ENCODE data around the gene MEF2B. TPM values are rescaled to one million over a fixed set of nuclear protein-coding genes. Genes with fewer than 3 reads are reported as not detected.

Gene MEF2B
- total RNA-seq, 4 donors from 2014 or later: not detected

- Histone ChIP-seq H3K4me1 (no peaks in the 10 kb centered on the region), H3K9me3 (no peaks in the 10 kb centered on the region), H3K27ac (no peak overlapping the region), H3K36me3 (peaks cover 0 to 85% of the 10 kb centered on the region in 2 donors), H3K27me3 (no peaks in the 10 kb centered on the region), H3K4me3 (no peak overlapping the region)
- TF ChIP-seq CTCF (IDR thresholded peaks at IDR 0.05): no peak
- no peak for TF ChIP-seq POLR2A (IDR thresholded peaks at IDR 0.05)
- TF ChIP-seq EP300 (IDR thresholded peaks at IDR 0.05): no peak
- TF ChIP-seq POLR2AphosphoS5 (IDR thresholded peaks at IDR 0.05): no peak
- 65 to 80% methylated on average over 2 to 3 of the region's 9 CpGs for WGBS, 2 donors (ENCODE audit: low coverage in 1 of 2)
- no peak for ATAC-seq
Observed at GRCh38 chr19:19098084-19098702, 71.9 kb downstream of the MEF2B start.

DNA sequence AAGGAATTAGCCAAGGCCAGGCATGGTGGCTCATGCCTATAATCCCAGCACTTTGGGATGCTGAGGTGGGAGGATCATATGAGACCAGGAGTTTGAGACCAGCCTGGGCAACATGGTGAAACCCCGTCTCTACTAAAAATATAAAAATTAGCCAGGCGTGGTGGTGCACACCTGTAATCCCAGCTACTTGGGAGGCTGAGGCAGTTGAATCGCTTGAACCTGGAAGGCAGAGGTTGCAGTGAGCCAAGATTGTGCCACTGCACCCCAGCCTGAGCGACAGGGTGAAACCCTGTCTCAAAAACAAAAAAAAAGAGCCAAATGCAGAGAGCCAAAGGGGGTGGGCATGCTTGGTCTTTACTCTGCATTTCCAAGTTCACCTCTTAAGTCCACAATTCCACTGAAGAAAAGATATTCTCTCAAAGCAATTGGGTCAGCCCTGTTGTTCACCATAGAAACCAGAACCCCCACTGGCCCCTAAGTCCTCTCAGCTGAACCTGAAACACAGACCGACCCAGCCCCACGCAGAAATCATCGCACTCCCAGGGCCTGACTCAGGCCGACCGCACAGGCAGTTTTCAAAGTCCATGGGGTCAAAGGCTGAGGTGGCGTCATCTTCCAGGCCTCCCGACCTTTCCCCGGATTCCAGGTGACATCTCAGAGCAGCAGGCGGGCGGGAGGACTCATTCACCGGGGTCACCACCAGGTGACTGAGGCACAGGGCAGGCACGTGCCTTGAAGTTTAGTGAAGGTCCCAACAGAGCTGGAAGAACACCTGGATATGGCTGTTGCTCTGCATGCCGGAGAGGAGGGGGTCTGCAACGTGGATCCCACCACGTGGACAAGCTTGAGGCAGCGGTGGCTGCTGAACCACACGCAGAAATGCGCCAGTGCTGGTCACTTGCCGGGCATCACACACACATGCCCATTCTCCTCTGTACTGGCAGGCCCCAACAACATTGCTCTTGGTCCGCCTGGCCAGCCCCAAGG is 73.1 kb downstream of the MEF2B start:
- H3K4me3 ChIP-seq: no peak overlapping the region
- TF ChIP-seq CTCF (IDR thresholded peaks at IDR 0.05) (no peak), EP300 (IDR thresholded peaks at IDR 0.05) (no peak), POLR2AphosphoS5 (IDR thresholded peaks at IDR 0.05) (no peak), POLR2A (IDR thresholded peaks at IDR 0.05) (no peak)
- H3K27ac ChIP-seq: no peak overlapping the region
- H3K36me3 ChIP-seq: peaks cover 0 to 72% of the 10 kb centered on the region in 2 donors
- WGBS, 2 donors (ENCODE audit: low coverage in 1 of 2): 88% methylated on average over 8 to 11 of the region's 24 CpGs
- no peaks in the 10 kb centered on the region for H3K27me3 ChIP-seq
- H3K9me3 ChIP-seq: no peaks in the 10 kb centered on the region
- ATAC-seq: no peak
- H3K4me1 ChIP-seq: no peaks in the 10 kb centered on the region

GRCh38 chr19:19095691-19096090 is 74.4 kb downstream of the MEF2B start:
- H3K4me3 ChIP-seq: no peak overlapping the region
- H3K9me3 ChIP-seq: no peaks in the 10 kb centered on the region
- WGBS, 2 donors (ENCODE audit: low coverage in 1 of 2): 63 to 80% methylated on average over 1 to 6 of the region's 11 CpGs
- H3K27ac ChIP-seq: no peak overlapping the region
- no peak for ATAC-seq
- peaks cover 0 to 60% of the 10 kb centered on the region in 2 donors for H3K36me3 ChIP-seq
- no peaks in the 10 kb centered on the region for H3K4me1 ChIP-seq
- H3K27me3 ChIP-seq: no peaks in the 10 kb centered on the region
- no peak for TF ChIP-seq POLR2AphosphoS5 (IDR thresholded peaks at IDR 0.05)
- no peak for TF ChIP-seq CTCF (IDR thresholded peaks at IDR 0.05)
- TF ChIP-seq EP300 (IDR thresholded peaks at IDR 0.05): no peak
- TF ChIP-seq POLR2A (IDR thresholded peaks at IDR 0.05): no peak

Other genes with a start within 250 kb of the MEF2B start
- gene HOMER3, start 229.0 kb downstream of the MEF2B start, total RNA-seq: 10 to 100 TPM; 22.7 to 48.5 (median 33.2) TPM
- 10 to 100 TPM; 18.6 to 57.4 (median 35.2) TPM for gene SUGP2, start 136.7 kb downstream of the MEF2B start, total RNA-seq
- 10 to 100 TPM; 15.9 to 24.0 (median 19.2) TPM for gene ARMC6, start 136.7 kb downstream of the MEF2B start, total RNA-seq
- 10 to 100 TPM in 3 of 4 donors, 1 to 10 TPM in 1; 8.8 to 16.0 (median 12.9) TPM for gene SLC25A42, start 106.3 kb downstream of the MEF2B start, total RNA-seq
- 10 to 100 TPM; 16.7 to 24.5 (median 20.1) TPM for gene TMEM161A, start 31.8 kb downstream of the MEF2B start, total RNA-seq
- gene BORCS8, start 21.9 kb upstream of the MEF2B start, total RNA-seq: 10 to 100 TPM in 3 of 4 donors, 1 to 10 TPM in 1; 9.4 to 28.8 (median 14.7) TPM
- 10 to 100 TPM; 36.2 to 46.6 (median 40.9) TPM for gene RFXANK, start 22.0 kb upstream of the MEF2B start, total RNA-seq
- gene NR2C2AP, start 33.2 kb upstream of the MEF2B start, total RNA-seq: 10 to 100 TPM; 14.0 to 21.4 (median 16.8) TPM
- gene NCAN, start 41.7 kb upstream of the MEF2B start, total RNA-seq: under 1 TPM in 2 of 4 donors, not detected in 2; 0.19 to 0.31 TPM
- not detected for gene TM6SF2, start 103.0 kb upstream of the MEF2B start, total RNA-seq
- 10 to 100 TPM; 28.4 to 37.6 (median 32.3) TPM for gene SUGP1, start 150.2 kb upstream of the MEF2B start, total RNA-seq
- gene MAU2, start 150.6 kb upstream of the MEF2B start, total RNA-seq: 10 to 100 TPM; 17.9 to 46.5 (median 39.0) TPM
- 10 to 100 TPM; 30.9 to 69.0 (median 36.6) TPM for gene GATAD2A, start 235.4 kb upstream of the MEF2B start, total RNA-seq

Measured in gastroesophageal sphincter (tissue), 4 donors.